Measurements from ENCODE around the gene DOK3.

- TF ChIP-seq CTCF (IDR thresholded peaks at IDR 0.05) (no peak), POLR2A (IDR thresholded peaks at IDR 0.05) (no peak), POLR2AphosphoS5 (IDR thresholded peaks at IDR 0.05) (no peak)
These were observed 34.6 kb downstream of the DOK3 start for GRCh38 chr5:177474846-177475562.
